C4-2B (cell line): Measurements from ENCODE around the gene MOB3B.

ENCODE experiments used
- CTCF ChIP-seq: fragments of 450-650 bp; conservative IDR thresholded peaks from 2 replicates; pipeline ENCODE4 v1.5.1; 2017; ENCODE audit warnings: mild to moderate bottlenecking
- ZFX ChIP-seq: fragments of 450-650 bp; IDR thresholded peaks from 2 replicates; pipeline ENCODE4 v1.6.1; 2017

- no peak for TF ChIP-seq CTCF
- TF ChIP-seq ZFX: no peak
These were observed 41.4 kb upstream of the MOB3B start for GRCh38 chr9:27571011-27571410.
